ENCODE results near the gene TKTL1. TPM values are rescaled to one million over a fixed set of nuclear protein-coding genes. Genes with fewer than 3 reads are reported as not detected.
A peak's percentile ranks its signal among the peaks of the same experiment; 100 is the strongest.

Gene TKTL1
- total and polyA plus RNA-seq, 2 of the 4 experiments (the other 2 are of a cell fraction) = not detected

DNA sequence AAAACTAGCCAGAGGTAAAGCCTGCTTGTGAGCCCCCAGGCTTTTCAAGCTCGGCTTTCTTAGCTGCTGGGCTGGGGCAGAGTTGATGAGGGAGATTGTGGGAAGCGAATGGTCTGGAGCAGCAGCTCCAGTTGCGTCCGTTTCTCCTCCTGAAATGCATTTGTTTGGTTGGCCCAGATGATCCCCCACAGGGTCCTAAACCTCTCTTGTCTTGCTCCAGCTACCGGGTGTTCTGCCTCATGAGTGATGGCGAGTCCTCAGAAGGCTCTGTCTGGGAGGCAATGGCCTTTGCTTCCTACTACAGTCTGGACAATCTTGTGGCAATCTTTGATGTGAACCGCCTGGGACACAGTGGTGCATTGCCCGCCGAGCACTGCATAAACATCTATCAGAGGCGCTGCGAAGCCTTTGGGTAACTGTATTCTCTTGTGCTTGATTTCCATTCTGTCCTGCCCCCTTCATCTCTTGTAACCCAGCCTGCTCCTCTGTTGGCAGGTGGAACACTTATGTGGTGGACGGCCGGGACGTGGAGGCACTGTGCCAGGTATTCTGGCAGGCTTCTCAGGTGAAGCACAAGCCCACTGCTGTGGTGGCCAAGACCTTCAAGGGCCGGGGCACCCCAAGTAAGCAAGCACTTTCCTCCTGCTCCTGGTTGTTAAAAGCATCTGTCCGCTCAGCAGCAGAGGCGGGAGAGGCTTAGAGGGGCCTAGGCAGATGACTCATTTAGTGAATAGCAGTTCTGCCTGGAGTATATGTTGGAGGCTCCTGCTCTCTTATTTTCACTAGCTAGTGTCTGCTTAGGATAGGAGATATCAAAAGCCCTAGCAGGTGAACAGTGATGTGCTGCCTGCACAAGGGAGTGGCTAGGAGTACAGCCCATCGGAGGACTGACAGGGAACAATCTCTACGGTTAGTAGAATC lies 15.3 kb downstream of the TKTL1 start:
- no TSS peak for BruUV-seq (replicated peaks)
- Histone ChIP-seq H2BK20ac (ENCODE audit: low read depth, low read length) (no peak overlapping the region), H4K91ac (ENCODE audit: insufficient read depth, low read depth, low read length) (no peak overlapping the region), H3K9ac (ENCODE audit: low read depth, low read length) (no peak overlapping the region), H3K27ac (ENCODE audit: insufficient read depth, low read length) (no peak overlapping the region), H2AK9ac (replicated peaks; ENCODE audit: low read depth, low read length, poor library complexity) (no peak overlapping the region), H4K8ac (ENCODE audit: low read depth in 2 of 2, low read length in 2 of 2) (no peak overlapping the region), H3K4me3 (ENCODE audit: insufficient read depth, low read depth, low read length) (no peak overlapping the region), H3K56ac (ENCODE audit: extremely low read depth, insufficient read depth, low read length) (no peak overlapping the region), H3K9me3 (ENCODE audit: control insufficient read depth, insufficient read depth, low read length) (no peaks in the 10 kb centered on the region), H3K4ac (ENCODE audit: low read depth, low read length) (no peak overlapping the region), H2AK5ac (ENCODE audit: low read depth, low read length) (no peak overlapping the region), H2BK15ac (ENCODE audit: low read depth, low read length) (no peak overlapping the region), H3K4me2 (ENCODE audit: low read depth, low read length) (no peak overlapping the region), H3K36me3 (ENCODE audit: control insufficient read depth, insufficient read depth, low read length) (no peaks in the 10 kb centered on the region), H3K14ac (replicated peaks; ENCODE audit: low read depth, low read length) (no peak overlapping the region), H3K9me1 (ENCODE audit: insufficient read depth, low read length) (no peaks in the 10 kb centered on the region; the same call in 1 of the 2 replicates), H3K79me1 (ENCODE audit: low read depth in 1 of 2, low read length in 2 of 2) (no peaks in the 10 kb centered on the region), H2BK120ac (ENCODE audit: low read depth, low read length) (no peak overlapping the region), H2AFZ (replicated peaks; ENCODE audit: low read length, poor library complexity) (no peak overlapping the region), H3K18ac (ENCODE audit: low read depth, low read length) (no peak overlapping the region), H3K27me3 (ENCODE audit: control insufficient read depth, insufficient read depth, low read length) (peaks cover 5% of the 10 kb centered on the region; the same call in 1 of the 2 replicates), H4K5ac (ENCODE audit: low read depth, low read length) (no peak overlapping the region), H3K23ac (ENCODE audit: low read depth, low read length) (no peak overlapping the region), H3K4me1 (ENCODE audit: control insufficient read depth, insufficient read depth, low read length) (no peaks in the 10 kb centered on the region), H4K20me1 (ENCODE audit: insufficient read depth, low read length) (no peaks in the 10 kb centered on the region), H2BK5ac (ENCODE audit: low read depth, low read length, poor library complexity, severe bottlenecking) (no peak overlapping the region)
- WGBS, 2 experiments (ENCODE audit: extremely low coverage in 2 of 2, insufficient read length in 1 of 2) = 41% methylated on average over 6 of the region's 19 CpGs; no CpG with 5 or more reads in 1 of the 2 experiments
- dilution Hi-C loops (cut with HindIII; ENCODE audit: low sequenced_read_pairs, unreplicated experiment) = no loop called here
- peak; percentile 7 for DNase-seq
- in situ Hi-C loops (cut with MboI; ENCODE audit: low sequenced_read_pairs) = no loop called here
- no peak for ATAC-seq (ENCODE audit: low read depth)
- intact Hi-C loops (cut with micrococcal nuclease) = no loop called here
- ChIA-PET POLR2A (ENCODE audit: unreplicated experiment) (no interaction called here), CTCF (no interaction called here)
- TF ChIP-seq NFE2L2 (IDR thresholded peaks at IDR 0.05; ENCODE audit: low read depth, low read length) (no peak), RAD21 (IDR thresholded peaks at IDR 0.05; ENCODE audit: low read length) (no peak), BHLHE40 (IDR thresholded peaks at IDR 0.05; ENCODE audit: low read depth, low read length) (no peak), RFX5 (IDR thresholded peaks at IDR 0.05; ENCODE audit: low read depth, low read length) (no peak), MAZ (IDR thresholded peaks at IDR 0.05; ENCODE audit: borderline replicate concordance, low read depth, low read length) (no peak), FOS (IDR thresholded peaks at IDR 0.05; ENCODE audit: low read depth, low read length) (no peak), MXI1 (IDR thresholded peaks at IDR 0.05; ENCODE audit: borderline replicate concordance, low read depth, low read length) (no peak), POLR2A (IDR thresholded peaks at IDR 0.05; ENCODE audit: low read depth, low read length) (no peak), CHD1 (IDR thresholded peaks at IDR 0.05; ENCODE audit: low read depth, low read length) (no peak), CEBPB (IDR thresholded peaks at IDR 0.05; ENCODE audit: low read depth, low read length) (no peak), SMC3 (IDR thresholded peaks at IDR 0.05; ENCODE audit: low read depth, low read length) (no peak), RCOR1 (IDR thresholded peaks at IDR 0.05; ENCODE audit: insufficient replicate concordance, low read length) (no peak)
- TF ChIP-seq, protein P1, sequence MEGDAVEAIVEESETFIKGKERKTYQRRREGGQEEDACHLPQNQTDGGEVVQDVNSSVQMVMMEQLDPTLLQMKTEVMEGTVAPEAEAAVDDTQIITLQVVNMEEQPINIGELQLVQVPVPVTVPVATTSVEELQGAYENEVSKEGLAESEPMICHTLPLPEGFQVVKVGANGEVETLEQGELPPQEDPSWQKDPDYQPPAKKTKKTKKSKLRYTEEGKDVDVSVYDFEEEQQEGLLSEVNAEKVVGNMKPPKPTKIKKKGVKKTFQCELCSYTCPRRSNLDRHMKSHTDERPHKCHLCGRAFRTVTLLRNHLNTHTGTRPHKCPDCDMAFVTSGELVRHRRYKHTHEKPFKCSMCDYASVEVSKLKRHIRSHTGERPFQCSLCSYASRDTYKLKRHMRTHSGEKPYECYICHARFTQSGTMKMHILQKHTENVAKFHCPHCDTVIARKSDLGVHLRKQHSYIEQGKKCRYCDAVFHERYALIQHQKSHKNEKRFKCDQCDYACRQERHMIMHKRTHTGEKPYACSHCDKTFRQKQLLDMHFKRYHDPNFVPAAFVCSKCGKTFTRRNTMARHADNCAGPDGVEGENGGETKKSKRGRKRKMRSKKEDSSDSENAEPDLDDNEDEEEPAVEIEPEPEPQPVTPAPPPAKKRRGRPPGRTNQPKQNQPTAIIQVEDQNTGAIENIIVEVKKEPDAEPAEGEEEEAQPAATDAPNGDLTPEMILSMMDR (conservative IDR thresholded peaks at IDR 0.05; ENCODE audit: low read depth, low read length) = no peak
- TF ChIP-seq, protein P2, sequence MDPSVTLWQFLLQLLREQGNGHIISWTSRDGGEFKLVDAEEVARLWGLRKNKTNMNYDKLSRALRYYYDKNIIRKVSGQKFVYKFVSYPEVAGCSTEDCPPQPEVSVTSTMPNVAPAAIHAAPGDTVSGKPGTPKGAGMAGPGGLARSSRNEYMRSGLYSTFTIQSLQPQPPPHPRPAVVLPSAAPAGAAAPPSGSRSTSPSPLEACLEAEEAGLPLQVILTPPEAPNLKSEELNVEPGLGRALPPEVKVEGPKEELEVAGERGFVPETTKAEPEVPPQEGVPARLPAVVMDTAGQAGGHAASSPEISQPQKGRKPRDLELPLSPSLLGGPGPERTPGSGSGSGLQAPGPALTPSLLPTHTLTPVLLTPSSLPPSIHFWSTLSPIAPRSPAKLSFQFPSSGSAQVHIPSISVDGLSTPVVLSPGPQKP (IDR thresholded peaks at IDR 0.05; ENCODE audit: borderline replicate concordance, low read depth, low read length) = no peak
- TF ChIP-seq, protein P3, sequence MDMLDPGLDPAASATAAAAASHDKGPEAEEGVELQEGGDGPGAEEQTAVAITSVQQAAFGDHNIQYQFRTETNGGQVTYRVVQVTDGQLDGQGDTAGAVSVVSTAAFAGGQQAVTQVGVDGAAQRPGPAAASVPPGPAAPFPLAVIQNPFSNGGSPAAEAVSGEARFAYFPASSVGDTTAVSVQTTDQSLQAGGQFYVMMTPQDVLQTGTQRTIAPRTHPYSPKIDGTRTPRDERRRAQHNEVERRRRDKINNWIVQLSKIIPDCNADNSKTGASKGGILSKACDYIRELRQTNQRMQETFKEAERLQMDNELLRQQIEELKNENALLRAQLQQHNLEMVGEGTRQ (IDR thresholded peaks at IDR 0.05; ENCODE audit: low read depth, low read length) = no peak
